Muscle of arm (tissue), 14 donors: ENCODE measurements around the gene GOLGA8B. TPM values are rescaled to one million over a fixed set of nuclear protein-coding genes. Genes with fewer than 3 reads are reported as not detected.
"Not testable (repeated sequence)": the region's sequence is repeated elsewhere in the genome, so short reads cannot be mapped to it uniquely, and the experiment has no call there.

Experiments
- DNase-seq: peaks from one replicate; pipeline ENCODE4 v3.0.0-alpha.2; 2013
- long read RNA-seq, 11 donors: transcript quantifications; one replicate each; lab custom pipeline, GENCODE V29; 2026
- polyA plus RNA-seq, 12 donors: library from polyadenylated mRNA; unstranded; fragments of 120-200 nt; gene quantifications; one replicate each; pipeline ENCODE4 v1.2.1, GENCODE V29; 2013; ENCODE audit not compliant: insufficient read length in 12 of 12

Gene GOLGA8B, protein sequence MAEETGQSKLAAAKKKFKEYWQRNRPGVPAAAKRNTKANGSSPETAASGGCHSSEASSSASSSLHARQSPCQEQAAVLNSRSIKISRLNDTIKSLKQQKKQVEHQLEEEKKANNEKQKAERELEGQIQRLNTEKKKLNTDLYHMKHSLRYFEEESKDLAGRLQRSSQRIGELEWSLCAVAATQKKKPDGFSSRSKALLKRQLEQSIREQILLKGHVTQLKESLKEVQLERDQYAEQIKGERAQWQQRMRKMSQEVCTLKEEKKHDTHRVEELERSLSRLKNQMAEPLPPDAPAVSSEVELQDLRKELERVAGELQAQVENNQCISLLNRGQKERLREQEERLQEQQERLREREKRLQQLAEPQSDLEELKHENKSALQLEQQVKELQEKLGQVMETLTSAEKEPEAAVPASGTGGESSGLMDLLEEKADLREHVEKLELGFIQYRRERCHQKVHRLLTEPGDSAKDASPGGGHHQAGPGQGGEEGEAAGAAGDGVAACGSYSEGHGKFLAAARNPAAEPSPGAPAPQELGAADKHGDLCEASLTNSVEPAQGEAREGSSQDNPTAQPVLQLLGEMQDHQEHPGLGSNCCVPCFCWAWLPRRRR
- 100 to 1,000 TPM in 1 of 12 donors, 10 to 100 TPM in 10, not detected in 1; 13.6 to 100 (median 43.6) TPM for polyA plus RNA-seq
- long read RNA-seq, donor 1, partial matches to known transcripts = 0 of 1 reads
- long read RNA-seq, donor 1, other reads (novel, unspliced or antisense) = 0 of 1 reads
- long read RNA-seq, donor 2 = 0 reads
- long read RNA-seq, donor 3, partial matches to known transcripts = 0 of 3 reads
- long read RNA-seq, donor 3, other reads (novel, unspliced or antisense) = 0 of 3 reads
- long read RNA-seq, donor 4 = 0 reads
- long read RNA-seq, donor 5, full-length matches to known transcripts = 1 of 1 reads
- long read RNA-seq, donor 5, partial matches to known transcripts = 0 of 1 reads
- long read RNA-seq, donor 5, other reads (novel, unspliced or antisense) = 0 of 1 reads
- long read RNA-seq, donor 6, partial matches to known transcripts = 0 of 1 reads
- long read RNA-seq, donor 6, other reads (novel, unspliced or antisense) = 0 of 1 reads
- long read RNA-seq, donor 7 = 0 reads
- long read RNA-seq, donor 8, full-length matches to known transcripts = 1 of 9 reads
- long read RNA-seq, donor 8, partial matches to known transcripts = 8 of 9 reads
- long read RNA-seq, donor 8, other reads (novel, unspliced or antisense) = 0 of 9 reads
- long read RNA-seq, donor 9 = 0 reads
- long read RNA-seq, donor 10, partial matches to known transcripts = 9 of 9 reads
- long read RNA-seq, donor 10, other reads (novel, unspliced or antisense) = 0 of 9 reads
- long read RNA-seq, donor 11, partial matches to known transcripts = 0 of 1 reads
- long read RNA-seq, donor 11, other reads (novel, unspliced or antisense) = 0 of 1 reads

- no peak for DNase-seq
Measured at GRCh38 chr15:34583399-34584329, at the start of gene GOLGA8B. GOLGA8B (minus strand) TSS chr15:34583651; CDS start chr15:34535912, 47,739 bp downstream.

DNA sequence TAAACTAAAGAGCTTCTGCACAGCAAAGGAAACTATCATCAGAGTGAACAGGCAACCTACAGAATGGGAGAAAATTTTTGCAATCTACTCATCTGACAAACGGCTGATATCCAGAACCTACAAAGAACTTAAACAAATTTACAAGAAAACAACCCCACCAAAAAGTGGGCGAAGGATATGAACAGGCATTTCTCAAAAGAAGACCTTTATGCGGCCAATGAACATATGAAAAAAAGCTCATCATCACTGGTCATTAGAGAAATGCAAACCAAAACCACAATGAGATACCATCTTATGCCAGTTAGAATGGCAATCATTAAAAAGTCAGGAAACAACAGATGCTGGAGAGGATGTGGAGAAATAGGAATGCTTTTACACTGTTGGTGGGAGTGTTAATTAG is 49.7 kb upstream of the GOLGA8B start:
- not testable (repeated sequence) for DNase-seq

DNA sequence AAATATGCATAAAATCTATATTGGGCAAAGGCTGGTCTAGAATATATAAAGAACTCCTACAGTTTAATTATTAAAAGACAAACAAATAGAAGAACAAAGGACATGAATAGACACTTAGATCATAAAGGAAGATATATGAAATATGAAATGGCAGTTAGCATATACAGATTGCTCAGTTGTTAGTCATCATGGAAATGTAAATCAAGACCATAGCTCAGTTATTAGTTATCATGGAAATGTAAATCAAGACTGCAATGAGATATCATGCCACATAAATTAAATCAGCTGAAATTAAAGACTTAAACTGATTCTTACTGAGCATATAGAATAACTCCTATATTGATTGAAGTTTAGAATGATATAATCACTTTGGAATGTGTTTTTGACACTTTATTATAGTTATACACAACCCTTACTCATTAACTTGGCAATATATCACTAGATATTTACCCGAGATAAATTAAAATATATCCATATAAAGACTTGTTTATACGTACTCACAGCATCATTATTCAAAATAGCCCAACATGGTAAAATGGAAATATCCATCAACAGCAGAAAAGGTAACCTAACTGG is 45.2 kb upstream of the GOLGA8B start:
- DNase-seq = no peak

DNA sequence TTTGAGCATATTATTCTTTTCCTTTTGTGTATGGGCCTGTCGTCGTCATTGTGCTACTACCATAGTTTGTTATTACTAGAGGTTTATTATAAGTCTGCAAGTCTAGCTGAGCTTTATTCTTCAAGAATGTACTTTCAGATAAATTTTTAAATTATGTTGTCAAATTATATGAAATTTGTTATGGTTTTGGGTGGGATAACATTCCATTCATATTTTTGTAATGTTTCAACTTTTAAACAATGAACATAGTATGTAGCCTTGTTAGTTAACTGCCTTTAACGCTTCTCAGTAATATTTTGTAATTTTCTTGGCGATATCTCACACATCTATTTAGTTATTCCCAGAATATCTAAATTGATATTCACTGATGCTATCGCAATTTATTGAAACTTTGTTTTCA is 41.6 kb upstream of the GOLGA8B start:
- no peak for DNase-seq

GRCh38 chr15:34621675-34622074 is 38.2 kb upstream of the GOLGA8B start:
- DNase-seq = peak; percentile 4

GRCh38 chr15:34620814-34621213 is 37.4 kb upstream of the GOLGA8B start:
- no peak for DNase-seq

GRCh38 chr15:34620142-34620541 is 36.7 kb upstream of the GOLGA8B start:
- DNase-seq = no peak

DNA sequence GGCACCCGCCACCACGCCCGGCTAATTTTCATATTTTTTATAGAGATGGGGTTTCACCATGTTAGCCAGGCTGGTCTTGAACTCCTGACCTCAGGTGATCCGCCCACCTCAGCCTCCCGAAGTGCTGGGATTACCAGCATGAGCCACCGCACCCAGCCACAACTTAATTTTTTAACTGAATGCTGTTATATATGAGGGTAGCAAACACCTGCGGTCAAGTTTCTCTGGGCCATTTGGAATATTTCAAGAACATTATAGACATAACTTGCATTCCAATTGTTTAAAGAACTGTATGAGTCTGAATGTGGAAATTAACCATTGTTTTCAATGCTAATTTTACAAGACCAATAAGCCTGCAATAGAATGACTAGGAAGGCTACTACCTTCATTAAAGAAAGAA is 35.7 kb upstream of the GOLGA8B start:
- DNase-seq = no peak

GRCh38 chr15:34618073-34618472 is 34.6 kb upstream of the GOLGA8B start:
- no peak for DNase-seq

DNA sequence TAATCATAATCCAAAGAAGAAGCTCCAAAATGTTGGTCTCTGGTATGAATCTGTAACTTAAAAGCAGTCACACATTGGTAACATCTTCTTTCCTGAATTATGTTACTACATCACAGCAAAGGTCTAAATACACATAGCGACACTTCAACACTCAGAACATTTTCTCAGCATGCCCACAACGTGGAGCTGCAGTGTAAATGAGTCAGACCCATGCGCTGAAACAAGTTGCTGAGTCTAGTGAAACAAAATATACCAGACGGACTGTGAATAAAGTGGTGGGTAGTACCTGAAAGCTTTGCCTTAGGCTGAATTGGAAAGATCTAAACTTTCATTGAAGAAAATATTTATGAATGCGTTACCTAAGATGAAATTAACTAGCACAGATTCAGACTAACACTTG is 33.2 kb upstream of the GOLGA8B start:
- no peak for DNase-seq

DNA sequence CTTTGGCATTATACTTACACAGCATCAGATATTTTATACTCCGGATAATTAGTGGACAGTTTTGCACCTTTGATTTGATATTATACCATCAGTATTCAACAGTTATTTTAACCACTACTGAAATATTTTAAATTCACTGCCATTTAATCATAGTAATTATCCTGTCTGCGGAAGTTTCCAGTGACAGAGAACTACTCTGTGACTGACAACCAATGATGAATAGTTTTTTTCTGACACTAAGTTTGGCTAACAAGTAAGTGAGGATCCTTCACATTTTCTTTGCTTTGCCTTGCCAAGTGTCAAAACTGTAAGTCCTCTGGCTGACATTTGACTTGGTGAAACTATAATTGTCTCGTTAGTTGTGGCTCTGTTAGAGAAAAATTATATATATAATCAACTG is 30.5 kb upstream of the GOLGA8B start:
- DNase-seq = no peak

DNA sequence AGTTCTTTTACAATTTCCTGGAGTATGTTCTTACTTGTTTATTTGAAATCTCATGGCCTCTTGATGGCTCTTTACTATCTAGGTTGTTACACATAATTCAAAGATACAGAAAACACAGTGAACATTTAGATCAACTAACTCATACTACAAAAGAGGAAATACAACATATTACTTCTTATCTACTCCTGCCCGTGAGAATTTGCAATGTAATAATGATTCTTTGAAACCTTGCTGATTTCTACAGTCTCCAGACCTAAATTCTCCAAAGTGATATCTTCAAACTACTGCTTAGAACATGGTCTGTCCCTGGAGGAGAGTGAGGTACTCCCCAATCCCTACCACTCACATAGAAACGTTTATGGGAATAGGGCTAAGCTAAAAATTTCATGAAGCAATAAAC is 29.9 kb upstream of the GOLGA8B start:
- DNase-seq = no peak

GRCh38 chr15:34610354-34610753 is 26.9 kb upstream of the GOLGA8B start:
- DNase-seq = no peak

GRCh38 chr15:34609102-34610057 is 25.9 kb upstream of the GOLGA8B start:
- DNase-seq = no peak

GRCh38 chr15:34608517-34608916 is 25.1 kb upstream of the GOLGA8B start:
- no peak for DNase-seq

GRCh38 chr15:34607832-34608231 is 24.4 kb upstream of the GOLGA8B start:
- no peak for DNase-seq

DNA sequence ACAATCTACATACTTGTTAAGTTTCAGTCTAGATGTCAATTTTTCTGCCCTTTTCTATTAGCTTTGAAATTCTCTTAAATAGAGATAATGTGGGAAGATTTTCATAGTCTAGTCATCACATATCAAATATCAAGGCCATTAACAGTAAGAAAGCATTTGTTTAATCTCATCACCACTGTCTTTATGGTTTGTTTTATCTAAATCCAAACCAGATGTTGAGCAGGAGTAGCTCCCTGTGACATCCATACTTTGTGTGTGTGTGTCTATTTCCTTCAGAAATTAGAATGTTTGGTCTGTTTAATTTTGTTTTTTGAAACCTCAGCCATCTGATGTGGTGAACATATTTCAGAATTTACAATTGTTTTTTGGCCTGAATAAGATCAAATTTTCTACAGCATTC is 23.1 kb upstream of the GOLGA8B start:
- no peak for DNase-seq

DNA sequence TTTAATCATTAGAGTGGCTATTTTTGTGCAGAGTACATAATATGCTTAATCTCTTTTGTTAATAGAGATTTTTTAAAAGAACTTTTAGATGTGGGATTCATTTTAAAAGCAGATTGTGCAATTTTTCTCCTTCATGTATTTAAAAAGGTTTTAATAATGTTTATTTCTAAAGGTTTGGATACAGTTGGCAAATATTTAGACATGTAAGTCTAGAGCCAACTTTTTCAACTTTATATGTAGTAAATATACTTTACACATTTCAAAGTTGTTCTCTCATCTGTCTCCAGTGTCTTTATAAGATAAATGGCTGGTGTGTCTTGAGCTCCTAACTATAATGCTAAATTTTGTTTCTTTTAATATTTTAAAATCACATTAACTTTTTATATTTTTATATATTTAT is 22.7 kb upstream of the GOLGA8B start:
- no peak for DNase-seq

GRCh38 chr15:34603095-34603494 is 19.6 kb upstream of the GOLGA8B start:
- DNase-seq = no peak
